Fibroblast of lung (primary cell): ENCODE data around the gene CCDC97. TPM values are rescaled to one million over a fixed set of nuclear protein-coding genes. Genes with fewer than 3 reads are reported as not detected.
A peak's percentile ranks its signal among the peaks of the same experiment; 100 is the strongest.

Source experiments
- DNase-seq, 2 donors: peaks; one replicate each; pipeline versions ENCODE4 v3.0.0 to v3.0.0-alpha.2; 2010; ENCODE audit warnings: low read depth in 2 of 2
- H2AFZ ChIP-seq: 2 replicates; pipeline ENCODE4 v1.5.1; 2012; ENCODE audit warnings: low read length, control low read depth, inconsistent platforms
- H3K27ac ChIP-seq: 2 replicates; pipeline ENCODE4 v1.5.1; 2011; ENCODE audit warnings: low read length, control low read depth; ENCODE audit not compliant: insufficient read depth
- H3K27me3 ChIP-seq: 2 replicates; pipeline ENCODE4 v1.5.1; 2011; ENCODE audit warnings: mild to moderate bottlenecking, low read length; ENCODE audit not compliant: control insufficient read depth, insufficient read depth
- H3K36me3 ChIP-seq: 2 replicates; pipeline ENCODE4 v1.5.1; 2011; ENCODE audit warnings: low read length; ENCODE audit not compliant: control insufficient read depth, insufficient read depth
- H3K4me1 ChIP-seq: 2 replicates; pipeline ENCODE4 v1.5.1; 2011; ENCODE audit warnings: low read length; ENCODE audit not compliant: control insufficient read depth, insufficient read depth; ENCODE audit errors: extremely low read depth
- H3K4me2 ChIP-seq: 2 replicates; pipeline ENCODE4 v1.5.1; 2011; ENCODE audit warnings: low read length, control low read depth; ENCODE audit not compliant: insufficient read depth; ENCODE audit errors: extremely low read depth
- H3K4me3 ChIP-seq, 4 experiments: fragments of 200-600 bp in 1 of 4; sonication (generic) in 1 of 4; replicated peaks in 1 of 4; 2 replicates each; pipeline ENCODE4 v1.5.1; 2011 to 2016; ENCODE audit warnings: low read length in 4 of 4, low read depth in 3 of 4, mild to moderate bottlenecking in 3 of 4, control low read depth in 2 of 4, inconsistent platforms in 1 of 4, mixed read lengths in 1 of 4; ENCODE audit not compliant: insufficient read depth in 1 of 4; ENCODE audit errors: control extremely low read depth in 1 of 4
- H3K79me2 ChIP-seq: 2 replicates; pipeline ENCODE4 v1.5.1; 2012; ENCODE audit warnings: mild to moderate bottlenecking, low read length, inconsistent platforms; ENCODE audit not compliant: control insufficient read depth, insufficient read depth
- H3K9ac ChIP-seq: 2 replicates; pipeline ENCODE4 v1.5.1; 2011; ENCODE audit warnings: mild to moderate bottlenecking, low read length, control low read depth; ENCODE audit not compliant: insufficient read depth
- H3K9me3 ChIP-seq: 2 replicates; pipeline ENCODE4 v1.5.1; 2012; ENCODE audit warnings: low read depth, low read length; ENCODE audit not compliant: control insufficient read depth, insufficient read depth
- H4K20me1 ChIP-seq: 2 replicates; pipeline ENCODE4 v1.5.1; 2011; ENCODE audit warnings: low read length; ENCODE audit not compliant: control insufficient read depth, insufficient read depth; ENCODE audit errors: extremely low read depth
- EZH2 ChIP-seq: IDR thresholded peaks from 2 replicates; pipeline ENCODE4 v1.5.1; 2012; ENCODE audit warnings: low read length, control low read depth, mild to moderate bottlenecking; ENCODE audit errors: missing control alignments
- polyA plus RNA-seq, 2 donors: library from polyadenylated mRNA; depleted of rRNA in 1 of 2; stranded (reverse) in 1 of 2; unstranded in 1 of 2; fragments of >200 nt; gene quantifications; 2 replicates each; pipeline ENCODE4 v1.2.1, GENCODE V29; 2011 to 2012; ENCODE audit warnings: missing spikeins in 1 of 2
- total RNA-seq: library from RNA; depleted of rRNA; stranded (reverse); fragments of >200 nt; gene quantifications from 2 replicates; pipeline ENCODE4 v1.2.1, GENCODE V29; 2014
- TF ChIP-seq, protein P1 (sequence below), 2 donors: IDR thresholded peaks in 1 of 2; conservative IDR thresholded peaks in 1 of 2; 1 replicate in 1 of 2; 2 replicates in 1 of 2; pipeline ENCODE4 v1.5.1; 2011 to 2012; ENCODE audit warnings: low read length in 2 of 2, control low read depth in 1 of 2, inconsistent platforms in 1 of 2, low read depth in 1 of 2, mild to moderate bottlenecking in 1 of 2

The CCDC97 gene
- total and polyA plus RNA-seq, 2 donors (not counting 1 experiment from before 2014, with no cell fraction given): 6.3 to 7.8 TPM

DNA sequence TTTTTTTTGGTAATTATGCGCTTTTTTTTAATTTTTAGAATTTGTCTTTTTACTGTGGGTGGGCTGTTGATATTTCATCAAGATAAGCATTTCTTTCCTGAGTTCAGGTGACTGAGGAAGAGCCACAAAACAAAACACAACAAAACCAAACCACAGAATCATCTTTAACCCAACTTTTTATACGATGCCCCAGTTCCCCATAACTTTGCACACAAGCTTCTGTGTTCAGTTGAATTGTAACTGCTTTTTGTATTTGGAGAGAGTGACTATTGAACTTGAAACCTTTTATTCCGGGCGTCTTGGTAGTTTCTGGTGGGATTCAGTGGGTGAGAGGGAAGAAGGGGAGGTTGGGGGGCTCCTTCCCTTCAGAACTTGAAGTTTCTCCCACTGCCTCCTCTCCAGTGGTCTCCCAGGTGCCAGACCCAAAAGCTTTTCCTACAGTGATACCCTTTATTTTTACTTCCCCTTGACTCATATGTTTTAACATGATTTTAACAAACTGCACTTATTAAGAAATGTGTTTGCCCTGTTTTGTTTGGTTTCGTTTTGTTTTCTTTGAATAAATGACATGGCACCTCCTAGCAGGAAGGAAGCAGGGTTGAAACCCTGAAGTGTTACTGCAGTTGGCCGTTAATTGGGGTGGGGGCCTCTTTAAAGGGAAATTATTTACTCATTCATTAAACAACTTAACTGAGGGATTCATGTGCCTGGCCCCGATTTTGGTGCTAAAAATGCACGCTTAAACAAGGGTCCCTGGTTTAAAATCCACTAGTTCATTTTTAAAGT is 2.7 kb upstream of the CCDC97 start:
- Histone ChIP-seq H3K9ac (no peak overlapping the region), H3K27ac (peak overlapping the region; percentile 1)

GRCh38 chr19:41307954-41308449 is 2.0 kb upstream of the CCDC97 start:
- Histone ChIP-seq H3K4me3 (no peak overlapping the region), H3K79me2 (peaks cover 14% of the 10 kb centered on the region), H3K27me3 (no peaks in the 10 kb centered on the region), H3K27ac (peak overlapping the region; percentile 35), H3K4me2 (no peak overlapping the region), H2AFZ (no peak overlapping the region), H3K4me1 (peaks cover 8% of the 10 kb centered on the region), H3K9me3 (no peaks in the 10 kb centered on the region), H4K20me1 (no peaks in the 10 kb centered on the region), H3K9ac (no peak overlapping the region), H3K36me3 (peaks cover 13% of the 10 kb centered on the region)
- DNase-seq: no peak
- TF ChIP-seq EZH2: no peak
- TF ChIP-seq, protein P1, sequence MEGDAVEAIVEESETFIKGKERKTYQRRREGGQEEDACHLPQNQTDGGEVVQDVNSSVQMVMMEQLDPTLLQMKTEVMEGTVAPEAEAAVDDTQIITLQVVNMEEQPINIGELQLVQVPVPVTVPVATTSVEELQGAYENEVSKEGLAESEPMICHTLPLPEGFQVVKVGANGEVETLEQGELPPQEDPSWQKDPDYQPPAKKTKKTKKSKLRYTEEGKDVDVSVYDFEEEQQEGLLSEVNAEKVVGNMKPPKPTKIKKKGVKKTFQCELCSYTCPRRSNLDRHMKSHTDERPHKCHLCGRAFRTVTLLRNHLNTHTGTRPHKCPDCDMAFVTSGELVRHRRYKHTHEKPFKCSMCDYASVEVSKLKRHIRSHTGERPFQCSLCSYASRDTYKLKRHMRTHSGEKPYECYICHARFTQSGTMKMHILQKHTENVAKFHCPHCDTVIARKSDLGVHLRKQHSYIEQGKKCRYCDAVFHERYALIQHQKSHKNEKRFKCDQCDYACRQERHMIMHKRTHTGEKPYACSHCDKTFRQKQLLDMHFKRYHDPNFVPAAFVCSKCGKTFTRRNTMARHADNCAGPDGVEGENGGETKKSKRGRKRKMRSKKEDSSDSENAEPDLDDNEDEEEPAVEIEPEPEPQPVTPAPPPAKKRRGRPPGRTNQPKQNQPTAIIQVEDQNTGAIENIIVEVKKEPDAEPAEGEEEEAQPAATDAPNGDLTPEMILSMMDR (conservative IDR thresholded peaks at IDR 0.05 in 1 of 2, IDR thresholded peaks at IDR 0.05 in 1 of 2; ENCODE audit: low read depth in 1 of 2, low read length in 2 of 2): no peak

More for the DNA sequence above, 2.7 kb upstream of the CCDC97 start:
- Histone ChIP-seq H3K9me3 (no peaks in the 10 kb centered on the region), H3K36me3 (peaks cover 15% of the 10 kb centered on the region), H3K4me2 (no peak overlapping the region), H3K4me1 (peaks cover 8% of the 10 kb centered on the region), H3K4me3 (no peak overlapping the region), H4K20me1 (no peaks in the 10 kb centered on the region), H2AFZ (no peak overlapping the region), H3K79me2 (peaks cover 9% of the 10 kb centered on the region), H3K27me3 (no peaks in the 10 kb centered on the region)
- TF ChIP-seq EZH2: no peak
- TF ChIP-seq, protein P1 (conservative IDR thresholded peaks at IDR 0.05 in 1 of 2, IDR thresholded peaks at IDR 0.05 in 1 of 2; ENCODE audit: low read depth in 1 of 2, low read length in 2 of 2): no peak
- DNase-seq: no peak

DNA sequence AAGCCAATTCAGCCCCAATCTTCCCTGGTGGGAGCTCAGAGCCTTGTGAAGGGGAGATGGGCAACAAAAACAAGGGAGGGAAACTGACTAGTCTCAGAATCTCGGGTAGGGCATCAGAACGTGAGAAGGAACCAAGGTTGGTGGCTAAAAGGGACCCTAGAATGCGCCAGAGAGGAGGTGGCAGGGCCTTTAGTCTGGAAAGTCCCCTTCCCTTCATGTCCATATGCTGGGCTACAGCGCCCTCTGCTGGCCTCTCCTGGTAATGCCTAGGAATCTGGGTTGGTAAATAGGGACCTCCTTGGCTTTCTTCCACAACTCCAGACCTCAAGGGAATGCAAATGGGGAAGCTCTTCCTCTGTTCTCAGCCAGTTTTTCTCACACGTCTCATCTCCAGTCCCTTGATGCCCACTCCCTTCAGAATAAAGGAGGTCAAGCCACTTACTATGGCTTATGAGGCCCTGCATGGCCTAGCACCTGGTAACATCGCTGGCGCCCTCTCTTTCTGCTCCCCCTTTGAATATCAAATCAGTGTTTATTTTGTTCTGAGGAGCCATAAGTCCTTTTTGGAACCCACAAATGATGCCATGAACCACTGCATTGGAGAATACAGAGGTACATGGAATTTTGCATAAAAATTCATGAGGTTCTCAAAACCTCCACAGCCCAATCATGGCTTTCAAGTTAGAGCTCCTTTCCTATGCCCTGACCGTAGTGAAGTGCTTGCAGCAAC is 1.4 kb upstream of the CCDC97 start:
- Histone ChIP-seq H3K27ac (peak overlapping the region; percentile 95), H2AFZ (no peak overlapping the region), H3K4me3 (peak overlapping the region in 2 of 4 experiments; percentile 92 to 97), H3K79me2 (peaks cover 19% of the 10 kb centered on the region), H3K9me3 (no peaks in the 10 kb centered on the region), H3K4me1 (peaks cover 8% of the 10 kb centered on the region), H3K36me3 (peaks cover 14% of the 10 kb centered on the region), H3K9ac (no peak overlapping the region), H3K27me3 (no peaks in the 10 kb centered on the region), H4K20me1 (no peaks in the 10 kb centered on the region), H3K4me2 (peak overlapping the region; percentile 83)
- TF ChIP-seq, protein P1 (conservative IDR thresholded peaks at IDR 0.05 in 1 of 2, IDR thresholded peaks at IDR 0.05 in 1 of 2; ENCODE audit: low read depth in 1 of 2, low read length in 2 of 2): peak; percentile 97 to 99
- TF ChIP-seq EZH2: no peak
- DNase-seq: peak; percentile 74 to 90
